ENCODE measurements around the gene CKS2.

GRCh38 chr9:89328064-89328463 lies 17.1 kb downstream of the CKS2 start:
- TF ChIP-seq POLR2A (IDR thresholded peaks at IDR 0.05; ENCODE audit: control extremely low read depth in 1 of 2, low read depth in 2 of 2, low read length in 2 of 2) (no peak), SIX5 (IDR thresholded peaks at IDR 0.05; ENCODE audit: low read depth, low read length) (no peak)
- TF ChIP-seq, protein P1, sequence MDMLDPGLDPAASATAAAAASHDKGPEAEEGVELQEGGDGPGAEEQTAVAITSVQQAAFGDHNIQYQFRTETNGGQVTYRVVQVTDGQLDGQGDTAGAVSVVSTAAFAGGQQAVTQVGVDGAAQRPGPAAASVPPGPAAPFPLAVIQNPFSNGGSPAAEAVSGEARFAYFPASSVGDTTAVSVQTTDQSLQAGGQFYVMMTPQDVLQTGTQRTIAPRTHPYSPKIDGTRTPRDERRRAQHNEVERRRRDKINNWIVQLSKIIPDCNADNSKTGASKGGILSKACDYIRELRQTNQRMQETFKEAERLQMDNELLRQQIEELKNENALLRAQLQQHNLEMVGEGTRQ (IDR thresholded peaks at IDR 0.05; ENCODE audit: low read length), result no peak

All from H1 (cell line).